ENCODE measurements around the gene AKAP13. TPM values are rescaled to one million over a fixed set of nuclear protein-coding genes. Genes with fewer than 3 reads are reported as not detected.

Gene AKAP13
- total RNA-seq, 1 experiment from 2014 or later = 47.3 TPM

- Histone ChIP-seq H3K9me3 (ENCODE audit: control insufficient read depth, low read depth, low read length) (no peaks in the 10 kb centered on the region), H2BK5ac (ENCODE audit: insufficient read length, low read length) (no peak overlapping the region), H3K27ac (ENCODE audit: insufficient read length, low read depth, low read length) (no peak overlapping the region), H3K4me1 (ENCODE audit: insufficient read depth, low read length) (no peaks in the 10 kb centered on the region), H4K20me1 (ENCODE audit: control insufficient read depth, insufficient read depth, insufficient read length) (no peaks in the 10 kb centered on the region), H3K27me3 (ENCODE audit: insufficient read depth, low read length) (no peaks in the 10 kb centered on the region), H2BK20ac (ENCODE audit: low read depth, low read length, poor library complexity, severe bottlenecking) (no peak overlapping the region), H3K79me1 (ENCODE audit: insufficient read depth, low read depth, low read length, poor library complexity, severe bottlenecking) (no peaks in the 10 kb centered on the region), H3T11ph (ENCODE audit: low read length) (no peak overlapping the region), H4K8ac (replicated peaks; ENCODE audit: insufficient read length, low read depth, low read length) (no peak overlapping the region), H3K79me2 (ENCODE audit: insufficient read depth, low read length) (no peaks in the 10 kb centered on the region), H3K18ac (ENCODE audit: insufficient read length, low read depth, low read length) (no peak overlapping the region), H3K14ac (ENCODE audit: insufficient read depth, low read length) (no peak overlapping the region), H3K23ac (ENCODE audit: insufficient read length, low read depth, low read length) (no peak overlapping the region), H4K91ac (ENCODE audit: insufficient read length, low read depth, low read length) (no peak overlapping the region), H2AFZ (ENCODE audit: low read length) (no peak overlapping the region), H2BK12ac (ENCODE audit: insufficient read length, low read depth, low read length) (no peak overlapping the region), H2BK15ac (ENCODE audit: low read depth, low read length) (no peak overlapping the region), H3K4me2 (ENCODE audit: insufficient read depth, insufficient read length, low read length) (no peak overlapping the region), H2BK120ac (ENCODE audit: low read depth, low read length, poor library complexity, severe bottlenecking) (no peak overlapping the region), H3K56ac (ENCODE audit: insufficient read length, low read depth, low read length) (no peak overlapping the region), H4K5ac (ENCODE audit: insufficient read length, low read depth, low read length) (no peak overlapping the region), H3K9ac (ENCODE audit: extremely low read depth, insufficient read length, low read length) (no peak overlapping the region), H3K23me2 (ENCODE audit: insufficient read length, low read depth, low read length, poor library complexity, severe bottlenecking) (no peaks in the 10 kb centered on the region), H2AK5ac (ENCODE audit: insufficient read length, low read length) (no peak overlapping the region), H3K4ac (ENCODE audit: low read depth, low read length) (no peak overlapping the region)
- no peak overlapping the region for H3K27ac Mint-ChIP-seq
- DNase-seq = no peak
- no peak overlapping the region for H3K4me3 Mint-ChIP-seq
- TF ChIP-seq CTCF (conservative IDR thresholded peaks at IDR 0.05) = no peak
- no peaks in the 10 kb centered on the region for H3K36me3 Mint-ChIP-seq (ENCODE audit: insufficient read depth in 1 of 3, low read depth in 3 of 3)
- H3K9me3 Mint-ChIP-seq = no peaks in the 10 kb centered on the region
- H3K4me1 Mint-ChIP-seq = no peaks in the 10 kb centered on the region
- H3K27me3 Mint-ChIP-seq (ENCODE audit: low read depth) = no peaks in the 10 kb centered on the region
Observed at GRCh38 chr15:85353516-85353915, 26.9 kb upstream of the AKAP13 start.
